ENCODE data around the gene GPD1. TPM values are rescaled to one million over a fixed set of nuclear protein-coding genes. Genes with fewer than 3 reads are reported as not detected.
A peak's percentile ranks its signal among the peaks of the same experiment; 100 is the strongest.
"Not testable (repeated sequence)": the region's sequence is repeated elsewhere in the genome, so short reads cannot be mapped to it uniquely, and the experiment has no call there.

The GPD1 gene
- total RNA-seq, 1 experiment from 2014 or later: 1.4 TPM

- peak; percentile 88 for DNase-seq (ENCODE audit: low read depth, low spot score)
- in situ Hi-C loops (cut with HindIII; ENCODE audit: low pct_unique_long_range_greater_than_20kb, low sequenced_read_pairs): no loop called here
These were observed 33.3 kb upstream of the GPD1 start for GRCh38 chr12:50070314-50071060.

- in situ Hi-C loops (cut with HindIII; ENCODE audit: low pct_unique_long_range_greater_than_20kb, low sequenced_read_pairs): no loop called here
- no peak for DNase-seq (ENCODE audit: low read depth, low spot score)
These were observed 31.5 kb upstream of the GPD1 start for GRCh38 chr12:50072198-50072907.

- in situ Hi-C loops (cut with HindIII; ENCODE audit: low pct_unique_long_range_greater_than_20kb, low sequenced_read_pairs): no loop called here
These were observed 30.6 kb upstream of the GPD1 start for GRCh38 chr12:50073206-50073605.

GRCh38 chr12:50073712-50074111 is 30.1 kb upstream of the GPD1 start:
- in situ Hi-C loops (cut with HindIII; ENCODE audit: low pct_unique_long_range_greater_than_20kb, low sequenced_read_pairs): no loop called here
- DNase-seq (ENCODE audit: low read depth, low spot score): no peak

More at GRCh38 chr12:50073206-50073605, 30.6 kb upstream of the GPD1 start:
- no peak for DNase-seq (ENCODE audit: low read depth, low spot score)

GRCh38 chr12:50074936-50075807 is 28.6 kb upstream of the GPD1 start:
- in situ Hi-C loops (cut with HindIII; ENCODE audit: low pct_unique_long_range_greater_than_20kb, low sequenced_read_pairs): no loop called here
- peak; percentile 87 for DNase-seq (ENCODE audit: low read depth, low spot score)

GRCh38 chr12:50075808-50076170 is 28.0 kb upstream of the GPD1 start:
- no peak for DNase-seq (ENCODE audit: low read depth, low spot score)
- in situ Hi-C loops (cut with HindIII; ENCODE audit: low pct_unique_long_range_greater_than_20kb, low sequenced_read_pairs): no loop called here

- in situ Hi-C loops (cut with HindIII; ENCODE audit: low pct_unique_long_range_greater_than_20kb, low sequenced_read_pairs): no loop called here
- no peak for DNase-seq (ENCODE audit: low read depth, low spot score)
These were observed 26.7 kb upstream of the GPD1 start for GRCh38 chr12:50077099-50077498.

- DNase-seq (ENCODE audit: low read depth, low spot score): no peak
- in situ Hi-C loops (cut with HindIII; ENCODE audit: low pct_unique_long_range_greater_than_20kb, low sequenced_read_pairs): no loop called here
These were observed 25.5 kb upstream of the GPD1 start for GRCh38 chr12:50078281-50078680.

GRCh38 chr12:50079771-50080170 is 24.0 kb upstream of the GPD1 start:
- in situ Hi-C loops (cut with HindIII; ENCODE audit: low pct_unique_long_range_greater_than_20kb, low sequenced_read_pairs): no loop called here
- no peak for DNase-seq (ENCODE audit: low read depth, low spot score)

- in situ Hi-C loops (cut with HindIII; ENCODE audit: low pct_unique_long_range_greater_than_20kb, low sequenced_read_pairs): no loop called here
- DNase-seq (ENCODE audit: low read depth, low spot score): no peak
These were observed 22.6 kb upstream of the GPD1 start for GRCh38 chr12:50081096-50081808.

- in situ Hi-C loops (cut with HindIII; ENCODE audit: low pct_unique_long_range_greater_than_20kb, low sequenced_read_pairs): no loop called here
- DNase-seq (ENCODE audit: low read depth, low spot score): no peak
These were observed 21.2 kb upstream of the GPD1 start for GRCh38 chr12:50082644-50083043.

GRCh38 chr12:50083301-50083700 is 20.5 kb upstream of the GPD1 start:
- DNase-seq (ENCODE audit: low read depth, low spot score): no peak
- in situ Hi-C loops (cut with HindIII; ENCODE audit: low pct_unique_long_range_greater_than_20kb, low sequenced_read_pairs): no loop called here

GRCh38 chr12:50084409-50084774 is 19.4 kb upstream of the GPD1 start:
- DNase-seq (ENCODE audit: low read depth, low spot score); in situ Hi-C loops (cut with HindIII; ENCODE audit: low pct_unique_long_range_greater_than_20kb, low sequenced_read_pairs): not testable (repeated sequence)

- in situ Hi-C loops (cut with HindIII; ENCODE audit: low pct_unique_long_range_greater_than_20kb, low sequenced_read_pairs): no loop called here
- peak; percentile 94 for DNase-seq (ENCODE audit: low read depth, low spot score)
These were observed 18.8 kb upstream of the GPD1 start, which contains the start of gene SMARCD1 for GRCh38 chr12:50084775-50085614. Gene SMARCD1 (plus strand): TSS chr12:50085342. CDS start chr12:50085370, 28 bp downstream.

- no peak for DNase-seq (ENCODE audit: low read depth, low spot score)
- in situ Hi-C loops (cut with HindIII; ENCODE audit: low pct_unique_long_range_greater_than_20kb, low sequenced_read_pairs): no loop called here
These were observed 18.2 kb upstream of the GPD1 start for GRCh38 chr12:50085615-50086072.

GRCh38 chr12:50086148-50086547 is 17.7 kb upstream of the GPD1 start:
- in situ Hi-C loops (cut with HindIII; ENCODE audit: low pct_unique_long_range_greater_than_20kb, low sequenced_read_pairs): no loop called here

GRCh38 chr12:50087151-50087550 is 16.7 kb upstream of the GPD1 start:
- in situ Hi-C loops (cut with HindIII; ENCODE audit: low pct_unique_long_range_greater_than_20kb, low sequenced_read_pairs): no loop called here
- no peak for DNase-seq (ENCODE audit: low read depth, low spot score)

More at GRCh38 chr12:50086148-50086547, 17.7 kb upstream of the GPD1 start:
- DNase-seq (ENCODE audit: low read depth, low spot score): no peak

Measured in SK-MEL-5 (cell line).